Keratinocyte (primary cell): ENCODE data around the gene TOR4A.

Source experiments
- EZH2 ChIP-seq: IDR thresholded peaks from one replicate; pipeline ENCODE4 v1.6.1; 2012; ENCODE audit warnings: inconsistent platforms, mild to moderate bottlenecking, low read length, moderate library complexity
- TF ChIP-seq, protein P1 (sequence below), 3 experiments: IDR thresholded peaks in 1 of 3; conservative IDR thresholded peaks in 1 of 3; optimal IDR thresholded peaks in 1 of 3; 2 replicates in 2 of 3; 3 replicates in 1 of 3; pipeline versions ENCODE3 to v1.5.1; 2011; ENCODE audit warnings: low read length in 3 of 3, mild to moderate bottlenecking in 3 of 3, moderate library complexity in 2 of 3, control low read depth in 1 of 3, inconsistent platforms in 1 of 3; ENCODE audit not compliant: insufficient read depth in 2 of 3; ENCODE audit errors: extremely low read depth in 1 of 3

DNA sequence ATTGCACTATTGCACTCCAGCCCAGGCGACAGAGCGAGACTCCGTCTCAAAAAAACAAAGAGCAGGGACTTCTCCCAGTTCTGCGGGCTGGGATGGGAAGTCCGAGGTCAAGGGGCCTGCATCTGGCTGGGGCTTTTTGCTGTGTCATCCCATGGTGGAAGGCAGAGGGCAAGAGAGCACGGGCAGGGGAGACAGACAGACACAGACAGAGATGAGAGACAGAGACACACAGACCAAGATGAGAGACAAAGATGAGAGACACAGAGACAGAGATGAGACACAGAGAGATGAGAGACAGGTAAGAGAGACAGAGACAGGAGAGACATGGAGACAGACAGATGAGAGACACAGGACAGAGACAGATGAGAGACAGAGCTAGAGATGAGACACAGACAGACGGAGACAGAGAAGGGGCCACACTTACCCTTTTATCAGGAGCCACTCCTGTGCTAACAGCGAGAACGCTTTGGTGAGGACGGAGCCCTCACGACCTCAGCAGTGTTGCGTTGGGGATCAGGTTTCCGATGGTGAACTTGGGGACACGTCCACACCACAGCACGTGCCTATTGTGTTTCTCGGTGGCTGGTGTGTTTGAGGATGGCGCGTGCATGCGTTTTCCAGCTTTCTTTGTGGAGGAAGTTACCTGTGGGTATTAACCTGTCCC is 8.9 kb upstream of the TOR4A start:
- TF ChIP-seq, protein P1, sequence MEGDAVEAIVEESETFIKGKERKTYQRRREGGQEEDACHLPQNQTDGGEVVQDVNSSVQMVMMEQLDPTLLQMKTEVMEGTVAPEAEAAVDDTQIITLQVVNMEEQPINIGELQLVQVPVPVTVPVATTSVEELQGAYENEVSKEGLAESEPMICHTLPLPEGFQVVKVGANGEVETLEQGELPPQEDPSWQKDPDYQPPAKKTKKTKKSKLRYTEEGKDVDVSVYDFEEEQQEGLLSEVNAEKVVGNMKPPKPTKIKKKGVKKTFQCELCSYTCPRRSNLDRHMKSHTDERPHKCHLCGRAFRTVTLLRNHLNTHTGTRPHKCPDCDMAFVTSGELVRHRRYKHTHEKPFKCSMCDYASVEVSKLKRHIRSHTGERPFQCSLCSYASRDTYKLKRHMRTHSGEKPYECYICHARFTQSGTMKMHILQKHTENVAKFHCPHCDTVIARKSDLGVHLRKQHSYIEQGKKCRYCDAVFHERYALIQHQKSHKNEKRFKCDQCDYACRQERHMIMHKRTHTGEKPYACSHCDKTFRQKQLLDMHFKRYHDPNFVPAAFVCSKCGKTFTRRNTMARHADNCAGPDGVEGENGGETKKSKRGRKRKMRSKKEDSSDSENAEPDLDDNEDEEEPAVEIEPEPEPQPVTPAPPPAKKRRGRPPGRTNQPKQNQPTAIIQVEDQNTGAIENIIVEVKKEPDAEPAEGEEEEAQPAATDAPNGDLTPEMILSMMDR (optimal IDR thresholded peaks at IDR 0.05 in 1 of 3, IDR thresholded peaks at IDR 0.05 in 1 of 3, conservative IDR thresholded peaks at IDR 0.05 in 1 of 3; ENCODE audit: extremely low read depth in 1 of 3, insufficient read depth in 2 of 3, low read length in 3 of 3) = no peak
- no peak for TF ChIP-seq EZH2
